HepG2 (cell line): Measurements from ENCODE around the gene NEAT1. TPM values are rescaled to one million over a fixed set of nuclear protein-coding genes. Genes with fewer than 3 reads are reported as not detected.

Source experiments
- AHDC1 ChIP-seq: sonication (generic); formaldehyde crosslinking; IDR thresholded peaks from 2 replicates; pipeline ENCODE4 v1.5.1; 2020; ENCODE audit warnings: mild to moderate bottlenecking, missing genetic modification reagents, borderline replicate concordance
- ETV5 ChIP-seq: IDR thresholded peaks from 2 replicates; pipeline ENCODE4 v1.6.1; 2018; ENCODE audit warnings: missing biosample characterization, missing genetic modification reagents, inconsistent platforms, borderline replicate concordance
- GATAD1 ChIP-seq: IDR thresholded peaks from 2 replicates; pipeline ENCODE4 v1.6.1; 2016; ENCODE audit warnings: missing genetic modification reagents, missing compliant biosample characterization
- HOXA7 ChIP-seq: sonication (generic); formaldehyde crosslinking; IDR thresholded peaks from 2 replicates; pipeline ENCODE4 v1.8.1; 2022; ENCODE audit warnings: mild to moderate bottlenecking, missing genetic modification reagents, moderate library complexity
- IKZF1 ChIP-seq: fragments of 450-650 bp; IDR thresholded peaks from 2 replicates; pipeline ENCODE4 v1.7.1; 2016
- KLF12 ChIP-seq: sonication (generic); formaldehyde crosslinking; IDR thresholded peaks from 2 replicates; pipeline ENCODE4 v1.4.0; 2020; ENCODE audit warnings: missing genetic modification reagents, borderline replicate concordance
- MEIS1 ChIP-seq: sonication (generic); formaldehyde crosslinking; IDR thresholded peaks from 2 replicates; pipeline ENCODE4 v1.9.0; 2021; ENCODE audit warnings: mild to moderate bottlenecking, missing genetic modification reagents, moderate library complexity, borderline replicate concordance
- NPAS2 ChIP-seq: sonication (generic); formaldehyde crosslinking; IDR thresholded peaks from 2 replicates; pipeline ENCODE4 v1.8.0; 2022; ENCODE audit warnings: mild to moderate bottlenecking, missing genetic modification reagents, borderline replicate concordance
- PRDM4 ChIP-seq: sonication (generic); formaldehyde crosslinking; IDR thresholded peaks from 2 replicates; pipeline ENCODE4 v1.9.0; 2021; ENCODE audit warnings: missing genetic modification reagents, borderline replicate concordance
- SRSF9 ChIP-seq: fragments of 200-400 bp; formaldehyde crosslinking; IDR thresholded peaks from 2 replicates; pipeline ENCODE4 v1.6.1; 2018; ENCODE audit warnings: borderline replicate concordance, mild to moderate bottlenecking, low read depth, low read length; ENCODE audit not compliant: insufficient read depth, poor library complexity, severe bottlenecking
- TRIM24 ChIP-seq: sonication (generic); formaldehyde crosslinking; IDR thresholded peaks from 2 replicates; pipeline ENCODE4 v1.8.0; 2022; ENCODE audit warnings: mild to moderate bottlenecking, missing genetic modification reagents
- YEATS2 ChIP-seq: sonication (generic); formaldehyde crosslinking; IDR thresholded peaks from 2 replicates; pipeline ENCODE4 v1.4.0; 2020; ENCODE audit warnings: missing genetic modification reagents, borderline replicate concordance
- ZFP36L1 ChIP-seq: sonication (generic); formaldehyde crosslinking; IDR thresholded peaks from 2 replicates; pipeline ENCODE4 v1.8.0; 2022; ENCODE audit warnings: mild to moderate bottlenecking, missing genetic modification reagents, moderate library complexity
- ZKSCAN5 ChIP-seq: sonication (generic); formaldehyde crosslinking; IDR thresholded peaks from 2 replicates; pipeline ENCODE4 v1.5.1; 2020; ENCODE audit warnings: mild to moderate bottlenecking, missing genetic modification reagents
- ZNF292 ChIP-seq: sonication (generic); formaldehyde crosslinking; IDR thresholded peaks from 2 replicates; pipeline ENCODE4 v1.8.1; 2022; ENCODE audit warnings: mild to moderate bottlenecking, low read depth, missing genetic modification reagents, borderline replicate concordance
- ZNF367 ChIP-seq: sonication (generic); formaldehyde crosslinking; IDR thresholded peaks from 2 replicates; pipeline ENCODE4 v1.4.0; 2020; ENCODE audit warnings: missing genetic modification reagents, borderline replicate concordance
- ZNF441 ChIP-seq: sonication (generic); formaldehyde crosslinking; IDR thresholded peaks from 2 replicates; pipeline ENCODE4 v1.7.0; 2021; ENCODE audit warnings: missing genetic modification reagents, borderline replicate concordance
- polyA plus RNA-seq, 8 experiments: library from polyadenylated mRNA; depleted of rRNA in 3 of 8; stranded (reverse) in 7 of 8; unstranded in 1 of 8; fragments of >200 nt; fragmentation: Illumina TruSeq in 4 of 8; extraction: Trizol in 4 of 8; gene quantifications; 2 replicates each; pipeline versions ENCODE4 v1.2.1 to v1.2.3, GENCODE V29; 2011 to 2016; ENCODE audit warnings: low read depth in 4 of 8, missing spikeins in 1 of 8, mixed read lengths in 1 of 8; ENCODE audit not compliant: insufficient read depth in 1 of 8
- total RNA-seq, 5 experiments: library from RNA; depleted of rRNA; stranded (reverse); fragments of >200 nt; fragmentation: Illumina TruSeq; extraction: Trizol; gene quantifications; 2 replicates each; pipeline ENCODE4 v1.2.3, GENCODE V29; 2016; ENCODE audit warnings: low read depth in 1 of 5
- TF ChIP-seq, protein P1 (sequence below): sonication (generic); formaldehyde crosslinking; IDR thresholded peaks from 2 replicates; pipeline ENCODE4 v1.4.0; 2020; ENCODE audit warnings: missing genetic modification reagents, borderline replicate concordance

Gene NEAT1
- total and polyA plus RNA-seq, 2 of the 13 experiments (the other 11 are each of a cell fraction or from before 2014, with no cell fraction given), result 20.5 to 41.2 TPM

DNA sequence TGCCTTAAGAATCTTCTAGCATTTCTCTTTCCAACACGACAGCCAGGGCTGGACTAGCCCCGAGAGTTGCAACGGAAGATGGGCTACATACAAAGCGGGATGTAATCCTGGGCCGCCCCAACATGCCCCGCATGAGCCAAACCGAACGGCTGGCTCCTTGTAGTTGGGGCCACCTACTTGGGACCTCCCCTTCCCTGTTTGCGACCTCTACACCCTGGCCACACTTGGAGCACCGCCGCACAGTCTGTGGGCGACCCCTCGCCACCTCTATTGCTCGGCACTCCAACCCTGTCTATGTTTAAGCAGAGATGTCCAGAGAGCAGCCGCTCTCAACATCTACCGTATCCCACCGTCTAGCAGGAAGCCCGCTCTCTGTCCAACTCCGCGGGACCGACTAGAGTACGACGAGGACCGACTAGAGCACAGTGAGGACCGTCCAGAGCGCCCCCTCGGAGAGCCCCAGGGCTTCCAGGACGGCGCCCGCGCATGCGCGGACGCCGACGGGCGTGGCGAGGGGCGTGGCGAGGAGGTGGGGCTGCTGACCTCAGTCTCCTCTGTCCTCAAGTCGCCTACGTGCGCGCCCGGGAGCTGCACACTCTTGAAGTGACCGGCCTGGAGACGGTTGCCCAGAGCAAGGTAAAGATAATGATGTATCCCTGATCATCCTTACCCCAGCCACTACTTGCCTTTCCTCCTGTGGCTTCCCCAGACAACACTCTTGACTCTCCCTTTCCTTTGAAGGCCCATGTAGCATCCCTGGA is 32.3 kb downstream of the NEAT1 start (continued):
- TF ChIP-seq, protein P1, sequence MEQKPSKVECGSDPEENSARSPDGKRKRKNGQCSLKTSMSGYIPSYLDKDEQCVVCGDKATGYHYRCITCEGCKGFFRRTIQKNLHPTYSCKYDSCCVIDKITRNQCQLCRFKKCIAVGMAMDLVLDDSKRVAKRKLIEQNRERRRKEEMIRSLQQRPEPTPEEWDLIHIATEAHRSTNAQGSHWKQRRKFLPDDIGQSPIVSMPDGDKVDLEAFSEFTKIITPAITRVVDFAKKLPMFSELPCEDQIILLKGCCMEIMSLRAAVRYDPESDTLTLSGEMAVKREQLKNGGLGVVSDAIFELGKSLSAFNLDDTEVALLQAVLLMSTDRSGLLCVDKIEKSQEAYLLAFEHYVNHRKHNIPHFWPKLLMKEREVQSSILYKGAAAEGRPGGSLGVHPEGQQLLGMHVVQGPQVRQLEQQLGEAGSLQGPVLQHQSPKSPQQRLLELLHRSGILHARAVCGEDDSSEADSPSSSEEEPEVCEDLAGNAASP (CRISPR knock-in tag), result no peak
- TF ChIP-seq ZNF367 (CRISPR knock-in tag) (no peak), AHDC1 (CRISPR knock-in tag) (no peak), IKZF1 (no peak), YEATS2 (CRISPR knock-in tag) (peak; percentile 43; the same call in 1 of the 2 replicates), ETV5 (CRISPR knock-in tag) (no peak), PRDM4 (no peak), GATAD1 (CRISPR knock-in tag) (no peak), ZFP36L1 (0 out of 2 replicates have a peak, but pooled peaks have one; percentile 7), SRSF9 (no peak), KLF12 (CRISPR knock-in tag) (no peak), TRIM24 (CRISPR knock-in tag) (no peak), HOXA7 (CRISPR knock-in tag) (no peak), MEIS1 (CRISPR knock-in tag) (peak; percentile 81; the same call in 1 of the 2 replicates), ZKSCAN5 (no peak), ZNF292 (CRISPR knock-in tag) (no peak), ZNF441 (CRISPR knock-in tag) (no peak), NPAS2 (CRISPR knock-in tag) (no peak)
